Brain pericyte (primary cell): ENCODE results near the gene ABCD2.
"Not testable (repeated sequence)": the region's sequence is repeated elsewhere in the genome, so short reads cannot be mapped to it uniquely, and the experiment has no call there.

Experiments
- DNase-seq: peaks from one replicate; pipeline ENCODE4 v3.0.0-alpha.2; 2012; ENCODE audit warnings: low read depth, low spot score

The ABCD2 gene

DNA sequence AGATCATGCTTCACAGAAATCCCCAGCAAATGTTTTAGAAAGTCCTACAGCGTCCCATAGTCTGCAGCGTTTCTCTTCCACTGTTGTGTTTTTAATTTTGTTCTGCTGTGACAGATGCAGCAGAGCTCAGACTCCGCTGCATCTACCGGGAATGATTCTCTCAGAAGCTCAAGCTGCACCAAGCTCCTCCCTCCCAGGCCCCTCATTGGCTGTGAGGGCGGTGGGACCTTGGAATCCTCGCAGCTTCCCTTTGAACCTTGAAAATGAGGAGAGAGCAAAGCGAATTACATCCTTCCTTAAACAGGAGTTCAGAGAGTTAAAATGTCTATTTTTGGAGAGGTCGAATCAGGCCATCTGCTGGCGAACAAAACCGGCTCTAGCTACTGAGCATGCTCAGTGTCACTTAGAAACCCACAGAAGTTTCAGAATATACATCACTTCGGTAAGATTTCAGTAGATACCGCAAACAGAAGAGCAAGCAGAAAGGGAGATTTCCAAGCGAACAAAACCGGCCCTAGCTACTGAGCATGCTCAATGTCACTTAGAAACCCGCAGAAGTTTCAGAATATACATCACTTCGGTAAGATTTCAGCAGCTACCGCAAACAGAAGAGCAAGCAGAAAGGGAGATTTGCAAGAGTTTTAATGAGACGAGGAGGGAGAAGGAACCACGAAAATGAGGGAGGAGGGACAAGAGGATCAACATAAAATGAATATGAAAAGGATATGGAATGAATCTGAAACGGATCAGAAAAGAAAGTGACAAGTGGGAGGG, at the start of gene ABCD2:
Gene ABCD2, minus strand, starts transcription at position 144 of the 774 bp plus-strand sequence. CDS start 188 bp downstream, outside the sequence.
- peak; percentile 76 for DNase-seq

DNA sequence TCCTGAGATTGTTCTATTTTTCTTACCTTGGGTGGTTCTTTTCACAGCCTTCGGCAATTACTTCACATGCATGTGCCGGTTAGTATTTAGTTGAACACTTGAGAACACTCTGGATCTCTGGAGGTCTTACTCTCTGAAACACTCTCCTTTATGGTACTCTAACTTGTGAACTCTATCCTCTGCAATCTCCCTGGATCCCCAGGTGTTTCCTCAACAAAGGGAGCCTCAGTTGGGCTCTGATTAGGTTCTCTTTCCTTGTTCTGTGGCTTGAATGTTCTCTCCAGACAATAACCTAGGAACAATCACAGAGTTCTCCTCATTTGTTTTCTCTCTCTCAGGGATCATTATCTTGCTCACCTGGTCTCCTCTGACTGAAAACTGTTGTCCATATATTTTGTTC, 40.5 kb upstream of the ABCD2 start:
- DNase-seq = no peak

DNA sequence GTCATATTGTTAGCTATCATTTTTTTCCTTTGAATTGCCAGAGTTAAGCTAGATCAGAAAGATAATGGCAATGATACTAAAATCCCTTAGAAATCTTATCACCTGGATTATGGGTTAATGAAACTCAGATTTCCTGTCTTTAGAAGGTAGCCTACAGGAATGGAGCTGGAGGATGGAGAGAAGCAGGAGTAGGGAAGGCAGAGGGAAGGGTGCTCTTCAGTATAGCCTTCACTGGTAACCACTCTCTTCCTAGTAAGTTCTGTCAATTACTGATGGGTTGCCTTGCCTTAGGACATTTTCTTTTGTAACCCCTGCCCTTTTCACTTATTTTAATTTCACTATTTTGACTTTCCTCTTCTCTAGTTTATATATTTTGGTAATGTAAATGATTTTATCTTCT, 27.8 kb upstream of the ABCD2 start:
- DNase-seq = no peak

DNA sequence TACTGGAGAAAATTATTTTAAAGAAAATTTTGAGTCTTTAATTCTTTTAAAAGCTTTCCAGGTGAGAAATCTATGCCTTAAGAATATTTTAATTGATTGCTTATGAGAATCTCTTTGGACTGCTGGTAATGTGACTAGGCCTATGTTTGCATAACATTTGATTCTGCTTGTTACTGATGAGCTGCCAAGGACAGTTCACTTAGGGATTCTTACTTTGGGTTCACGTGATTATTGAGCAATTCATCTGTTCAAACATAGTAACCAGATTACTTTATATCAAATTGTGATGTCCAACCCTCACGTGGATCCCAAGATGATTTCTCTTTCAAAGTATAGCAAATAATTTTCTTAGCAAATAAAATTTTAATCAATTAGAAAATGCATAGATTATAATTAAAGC, 27.4 kb upstream of the ABCD2 start:
- no peak for DNase-seq

DNA sequence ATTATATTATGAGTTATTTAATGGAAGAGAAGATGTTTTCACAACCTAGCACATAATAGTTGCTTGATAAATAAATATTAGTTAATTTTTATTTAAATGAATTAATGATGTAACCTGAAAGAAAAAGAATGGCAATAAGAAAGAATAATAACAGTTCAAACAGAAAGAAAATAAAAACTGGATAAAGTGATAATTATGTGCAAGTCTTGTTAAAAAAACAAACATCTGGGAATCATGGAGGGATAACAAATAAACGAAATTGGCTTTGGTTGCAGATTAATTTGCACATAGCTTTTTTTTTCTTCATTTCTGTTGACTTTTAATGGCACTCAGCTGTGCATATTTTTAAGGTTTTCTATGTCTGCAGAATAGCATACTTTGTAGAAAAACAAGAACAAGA, 23.4 kb upstream of the ABCD2 start:
- no peak for DNase-seq

DNA sequence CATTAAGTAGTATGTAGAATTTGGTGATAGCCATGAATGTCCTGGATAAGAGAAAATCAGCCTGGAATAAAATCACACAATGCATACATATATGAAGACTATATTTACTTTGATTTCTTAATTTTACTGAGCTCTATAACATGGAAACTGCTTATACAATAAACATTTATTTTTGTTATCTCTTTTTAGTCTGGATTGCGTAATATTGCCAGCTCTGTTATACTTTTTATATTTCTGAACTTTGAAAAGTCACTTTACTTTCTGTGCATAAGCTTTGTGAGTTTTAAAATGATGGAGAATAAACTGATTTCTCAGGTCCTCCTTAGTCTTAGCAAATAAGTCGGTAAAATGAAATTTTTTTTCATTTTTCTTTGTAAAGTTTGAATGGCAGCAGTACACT, 19.2 kb upstream of the ABCD2 start:
- DNase-seq = no peak

DNA sequence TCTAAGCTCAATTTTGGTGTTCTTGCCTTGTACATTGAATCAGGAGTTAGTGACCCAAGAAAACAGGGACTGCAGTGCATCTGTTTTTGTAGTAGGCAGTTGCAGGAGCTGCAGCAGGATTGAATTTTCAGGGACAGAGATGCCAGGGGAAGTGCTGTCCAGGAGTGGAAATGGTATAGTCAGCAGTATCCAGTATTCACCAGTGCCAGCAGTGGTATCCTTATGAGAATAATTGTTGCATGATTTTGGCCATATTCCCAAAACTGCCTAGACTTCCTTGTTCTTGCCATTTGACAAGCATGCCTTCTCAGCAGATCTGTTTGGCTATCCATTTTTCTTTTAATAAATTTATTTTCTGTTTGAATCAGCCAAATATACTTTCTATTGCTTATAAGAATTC, 18.6 kb upstream of the ABCD2 start:
- DNase-seq = no peak

DNA sequence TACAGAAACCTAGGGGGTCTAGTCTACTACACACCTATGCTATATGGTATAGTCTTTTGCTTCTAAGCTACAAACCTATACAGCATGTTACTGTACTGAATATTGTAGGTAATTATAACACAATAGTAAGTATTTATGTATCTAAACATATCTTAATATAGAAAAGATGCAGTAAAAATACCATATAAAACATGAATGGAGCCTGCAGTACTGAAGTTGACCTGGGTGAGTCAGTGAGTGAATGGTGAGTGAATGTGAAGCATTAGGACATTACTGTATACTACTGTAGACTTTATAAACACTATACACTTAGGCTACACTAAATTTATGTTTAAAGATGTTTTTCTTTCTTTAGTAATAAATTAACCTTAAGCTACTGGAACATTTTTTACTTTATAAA, 13.1 kb upstream of the ABCD2 start:
- DNase-seq = no peak

DNA sequence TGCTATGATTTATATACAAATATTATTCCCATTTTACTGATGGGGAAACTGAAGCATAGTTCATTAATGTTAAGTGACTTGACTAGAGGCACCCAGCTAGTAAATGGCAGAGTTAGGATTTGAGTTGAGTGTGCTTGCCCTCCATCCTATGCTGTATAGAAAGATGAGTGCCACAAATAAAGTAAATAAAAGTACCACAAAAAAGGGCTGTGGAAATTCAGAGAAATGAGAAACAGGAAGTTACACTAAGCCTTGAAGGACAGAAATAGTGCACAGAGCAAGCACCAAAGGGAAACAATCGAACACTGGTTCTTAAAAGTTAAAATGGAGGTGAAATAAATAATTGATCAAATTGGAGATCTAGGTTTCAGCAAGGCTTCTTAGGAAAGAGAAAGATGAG, 9.2 kb upstream of the ABCD2 start:
- no peak for DNase-seq

DNA sequence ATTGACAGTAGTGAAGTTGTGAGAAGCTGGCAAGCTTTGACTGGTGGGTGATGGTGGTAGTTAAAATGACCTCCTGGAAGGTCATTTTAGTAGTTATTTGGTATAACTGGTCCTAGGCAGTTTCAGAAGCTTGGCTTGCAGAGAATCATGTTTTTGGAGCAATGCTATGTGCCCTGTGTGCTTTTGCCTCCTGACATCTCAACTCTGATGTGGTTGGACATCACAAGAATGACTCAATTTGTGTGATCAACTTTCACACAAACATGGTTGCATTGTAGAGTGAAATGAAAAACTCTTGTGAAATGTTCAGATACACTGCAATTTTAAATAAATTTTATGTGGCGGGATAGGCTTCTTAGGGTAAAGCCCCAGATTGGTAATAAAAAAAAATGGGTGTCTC, 8.3 kb upstream of the ABCD2 start:
- no peak for DNase-seq

DNA sequence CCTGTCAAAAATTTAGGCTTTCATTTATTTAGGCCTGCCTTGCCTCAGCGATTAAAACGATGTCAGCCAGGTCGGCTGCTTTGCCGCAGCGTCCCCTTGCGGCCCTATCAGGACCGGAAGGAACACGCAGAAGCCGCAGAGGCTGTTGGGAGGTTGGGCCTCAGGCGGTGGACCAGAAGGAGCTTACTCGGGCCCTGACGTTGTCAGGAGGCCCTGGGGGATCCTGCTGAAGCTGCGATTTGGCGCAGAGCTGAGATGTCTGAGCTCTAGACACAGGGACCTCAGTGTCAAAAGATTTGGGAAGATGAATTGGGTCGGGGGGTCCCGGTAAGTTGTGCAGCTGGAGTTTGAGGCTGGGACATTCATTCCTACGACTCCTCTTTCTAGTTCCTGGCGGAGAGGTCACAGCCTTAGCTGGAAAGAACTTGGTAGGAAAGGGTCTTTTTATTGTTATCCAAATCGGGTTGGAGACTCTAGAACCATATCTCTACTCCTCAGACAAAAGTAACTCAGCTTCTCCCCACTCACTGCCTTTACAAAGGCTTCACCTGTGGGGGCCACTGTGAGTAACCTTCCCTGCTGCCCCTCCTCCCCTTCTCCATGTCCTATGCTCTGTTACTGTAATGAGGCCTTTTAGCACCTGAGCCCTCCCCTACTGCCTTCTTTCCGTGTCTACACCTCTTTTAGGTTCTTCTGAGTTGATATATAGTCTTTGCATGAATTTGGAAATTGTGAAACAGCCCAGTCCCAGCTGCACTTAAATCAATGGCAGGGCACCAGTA, 6.6 kb upstream of the ABCD2 start:
- no peak for DNase-seq

DNA sequence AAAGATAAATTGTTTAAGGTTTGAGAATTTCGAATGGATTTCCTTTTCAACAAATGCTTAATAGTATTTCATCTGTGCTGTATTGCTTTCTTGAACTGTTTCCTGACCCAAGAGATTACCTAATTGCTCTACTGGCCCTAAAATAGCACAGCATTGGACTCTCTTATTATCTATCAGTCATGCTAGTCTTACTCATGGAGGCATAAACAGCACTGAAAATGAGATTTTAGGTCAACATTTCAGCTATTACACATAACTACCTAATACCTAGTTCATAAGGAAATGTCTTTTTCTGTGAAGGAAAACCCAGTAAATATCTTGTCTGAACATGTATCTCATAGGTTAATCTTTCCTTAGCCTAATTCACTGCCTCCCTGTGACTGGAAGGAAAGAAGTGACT, 4.3 kb upstream of the ABCD2 start:
- DNase-seq = no peak

DNA sequence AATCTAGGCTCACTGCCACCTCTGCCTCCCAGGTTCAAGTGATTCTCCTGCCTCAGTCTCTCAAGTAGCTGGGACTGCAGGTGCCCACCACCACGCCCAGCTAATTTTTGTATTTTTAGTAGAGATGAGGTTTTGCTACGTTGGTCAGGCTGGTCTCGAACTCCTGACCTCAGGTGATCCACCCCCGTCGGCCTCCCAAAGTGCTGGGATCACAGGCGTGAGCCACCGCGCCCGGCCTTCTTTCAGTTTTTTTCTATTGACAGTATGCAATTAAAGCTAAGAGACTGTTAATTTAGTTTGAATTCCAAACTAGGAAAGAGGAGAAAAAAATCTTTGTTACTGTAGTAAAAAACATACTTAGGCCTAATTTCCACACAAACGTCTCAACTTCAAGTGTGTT, 3.6 kb upstream of the ABCD2 start:
- not testable (repeated sequence) for DNase-seq

DNA sequence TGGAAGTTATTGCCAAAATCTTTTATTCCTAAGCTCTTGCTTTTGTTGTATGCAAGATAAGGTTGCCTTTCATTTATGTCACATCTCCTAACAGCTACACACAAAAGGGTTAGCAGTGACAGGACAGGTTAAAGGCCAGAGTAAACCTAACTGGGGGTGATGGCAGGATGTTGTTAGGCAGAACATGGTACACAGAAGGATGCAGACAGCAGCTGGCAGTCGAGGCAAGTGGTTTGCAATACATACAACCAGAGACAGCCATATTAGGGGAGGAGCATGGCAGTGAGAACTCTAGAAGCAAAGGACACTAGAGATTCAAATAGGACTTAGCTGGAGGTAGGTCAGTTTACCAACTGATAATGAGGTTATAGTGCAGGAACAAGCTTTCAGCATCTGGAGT, 2.7 kb upstream of the ABCD2 start:
- no peak for DNase-seq

DNA sequence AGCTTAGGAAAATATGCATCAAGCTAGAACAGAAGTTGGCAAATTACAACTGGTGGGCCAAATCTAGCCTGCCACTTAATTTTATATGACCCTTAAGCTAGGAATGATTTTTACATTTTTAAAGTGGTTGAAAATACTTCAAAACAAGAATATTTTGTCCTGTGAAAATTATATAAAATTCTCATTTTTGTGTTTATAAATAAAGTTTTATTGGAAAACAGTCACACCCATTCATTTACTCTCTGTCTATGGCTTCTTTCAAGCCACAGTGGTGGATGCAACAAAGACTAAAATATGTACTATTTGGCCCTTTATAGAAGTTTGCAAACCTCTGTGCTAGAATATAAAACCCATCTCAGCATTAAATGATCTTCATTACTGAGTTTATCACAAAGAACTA, 2.1 kb upstream of the ABCD2 start:
- DNase-seq = no peak

DNA sequence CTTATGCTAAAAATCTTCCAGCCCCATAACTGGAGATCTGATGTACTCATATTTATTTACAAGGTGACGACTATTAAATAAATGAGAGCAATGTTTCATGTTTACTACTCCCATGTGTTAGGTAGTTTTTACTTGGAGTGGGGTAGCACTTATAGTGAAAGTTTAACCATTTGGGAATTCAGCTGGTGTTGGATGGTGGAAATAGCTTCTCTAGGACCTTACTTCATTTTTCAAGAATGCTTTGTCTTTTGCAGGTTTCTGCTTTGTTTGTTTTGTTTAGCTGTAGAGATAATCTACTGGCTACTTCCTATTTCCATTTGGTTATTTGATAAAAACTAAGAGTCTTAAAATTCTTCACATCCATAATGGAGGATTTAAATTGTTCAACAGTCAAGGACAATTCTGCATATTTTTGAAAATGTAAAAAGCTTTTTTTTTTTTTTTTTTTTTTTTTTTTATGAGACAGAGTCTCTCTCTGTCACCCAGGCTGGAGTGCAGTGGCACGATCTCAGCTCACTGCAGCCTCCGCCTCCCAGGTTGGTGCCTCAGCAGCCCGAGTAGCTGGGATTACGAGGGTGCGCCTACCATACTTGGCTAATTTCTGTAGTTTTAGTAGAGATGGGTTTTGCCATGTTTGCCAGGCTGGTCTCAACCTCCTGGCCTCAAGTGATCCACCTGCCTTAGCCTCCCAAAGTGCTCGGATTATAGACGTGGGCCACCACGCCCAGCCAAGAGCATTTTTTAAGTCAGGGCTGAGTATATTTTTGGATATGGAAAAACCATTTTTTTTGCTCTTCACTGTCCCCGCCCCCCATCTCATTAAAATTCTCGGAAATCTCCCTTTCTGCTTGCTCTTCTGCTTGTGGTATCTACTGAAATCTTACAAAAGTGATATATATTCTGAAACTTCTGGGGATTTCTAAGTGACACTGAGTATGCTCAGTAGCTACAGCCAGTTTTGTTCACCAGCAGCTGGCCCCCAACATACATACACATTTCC, 1.4 kb upstream of the ABCD2 start:
- no peak for DNase-seq

DNA sequence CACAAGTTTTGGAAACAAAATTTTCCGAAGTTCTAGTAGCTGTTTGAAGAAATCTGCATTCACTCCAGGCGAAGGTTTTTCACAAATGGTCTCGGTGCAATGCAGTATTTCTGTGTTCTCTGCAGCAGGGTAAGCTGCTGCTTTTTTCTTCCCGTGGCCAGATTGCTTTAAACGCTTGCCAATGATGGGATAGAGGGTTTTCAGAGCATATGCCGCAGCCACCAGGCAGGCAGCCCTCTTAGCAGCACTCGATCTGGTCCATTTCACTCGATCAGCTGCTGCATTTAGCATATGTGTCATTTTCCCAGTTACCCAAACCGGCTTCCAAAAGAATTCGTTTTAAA, 315 bp downstream of the ABCD2 start:
- no peak for DNase-seq

DNA sequence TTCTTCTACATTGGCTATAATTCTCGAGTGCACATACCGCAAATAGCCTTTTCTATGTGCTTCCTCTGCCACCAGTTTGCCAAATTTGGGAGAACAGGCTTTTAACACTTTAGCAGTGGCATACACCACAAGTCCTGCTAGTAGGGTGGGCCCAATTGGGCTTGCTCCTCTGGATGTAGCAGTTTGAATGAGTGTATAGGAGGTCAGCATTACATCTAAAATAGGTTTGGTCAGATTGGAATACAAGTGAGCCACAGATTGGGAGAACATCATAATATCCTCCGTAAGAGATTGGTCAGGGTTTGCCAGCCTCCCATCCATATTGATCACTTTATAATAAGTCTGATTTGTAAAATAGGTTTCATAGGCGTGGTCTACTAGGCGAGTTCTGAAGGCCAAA, 902 bp downstream of the ABCD2 start:
- no peak for DNase-seq

DNA sequence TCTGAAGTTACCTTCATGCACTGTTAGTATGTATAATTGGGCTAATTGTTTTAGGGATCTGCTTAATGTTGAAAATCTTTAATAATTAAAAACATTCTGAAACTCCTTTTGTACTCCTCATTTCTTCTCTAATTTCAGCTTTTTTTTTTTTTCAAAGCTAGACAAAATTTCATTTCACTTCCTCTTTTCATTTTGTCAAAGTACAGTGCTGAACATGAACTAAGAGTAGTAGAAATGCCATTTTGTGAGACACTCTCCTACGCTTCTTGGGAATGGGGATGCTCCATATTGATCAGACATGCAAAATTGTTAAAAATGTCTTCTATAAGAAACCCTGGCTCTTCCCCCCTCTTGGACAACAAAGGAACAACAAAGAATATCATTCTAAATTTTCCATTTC, 1.7 kb downstream of the ABCD2 start:
- no peak for DNase-seq

DNA sequence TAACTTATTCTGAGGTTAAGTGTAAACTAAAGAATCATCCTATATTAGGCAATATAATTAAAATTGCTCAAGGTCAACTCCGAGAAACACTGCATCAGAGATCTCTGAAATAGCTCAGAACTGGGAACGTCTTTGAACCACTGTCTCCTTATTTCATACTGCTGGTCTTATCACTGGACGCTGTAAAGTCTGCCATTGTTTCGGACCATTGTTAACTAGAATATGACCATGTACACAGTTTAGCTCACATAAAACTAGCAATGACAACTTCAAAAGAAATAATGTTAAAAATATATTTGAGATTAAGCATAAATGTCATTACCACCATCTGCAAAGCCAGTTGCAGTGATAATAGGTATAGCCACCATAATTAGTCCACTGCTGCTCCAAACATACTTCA, 2.9 kb downstream of the ABCD2 start:
- no peak for DNase-seq

DNA sequence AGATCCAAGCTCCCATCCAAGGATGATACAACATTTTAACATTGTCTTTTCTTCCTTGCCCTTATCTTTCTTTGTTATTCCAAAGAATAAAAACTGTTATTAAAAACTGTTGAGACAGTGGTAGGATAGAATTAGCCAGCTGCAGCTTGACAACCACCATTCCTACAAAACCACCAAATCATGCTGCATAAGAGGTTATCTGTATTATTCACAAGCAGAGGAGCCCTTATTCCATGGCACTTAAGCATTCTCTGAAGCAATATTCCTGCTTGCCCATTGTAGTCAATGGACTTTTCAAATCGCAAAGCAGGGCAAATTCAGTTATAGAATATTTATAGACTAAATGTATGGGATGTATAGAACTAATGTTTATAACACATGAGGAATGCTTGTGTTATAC, 3.4 kb downstream of the ABCD2 start:
- DNase-seq = no peak

DNA sequence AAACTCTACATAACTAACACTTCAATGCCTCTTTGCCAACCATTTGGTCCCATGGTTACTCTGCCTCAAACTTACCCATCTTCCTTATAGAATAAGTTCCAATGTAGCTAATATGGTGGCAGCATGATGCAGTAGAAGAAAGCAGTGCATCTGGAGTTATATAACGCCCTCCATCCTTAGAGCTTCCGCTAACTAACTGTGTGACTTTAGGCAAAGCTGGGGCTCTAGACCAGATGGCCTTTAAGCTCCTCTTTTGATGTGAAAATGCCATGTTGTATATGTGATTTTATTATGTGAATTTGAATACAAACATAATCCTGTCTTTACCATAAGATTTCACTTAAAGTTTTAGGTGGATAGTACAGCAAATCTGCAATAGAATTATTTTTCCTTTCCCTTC, 6.1 kb downstream of the ABCD2 start:
- DNase-seq = no peak
